ENCODE measurements around the gene IRGQ.
"Not testable (repeated sequence)": the region's sequence is repeated elsewhere in the genome, so short reads cannot be mapped to it uniquely, and the experiment has no call there.

IRGQ gene

GRCh38 chr19:43589277-43589676, 6.7 kb downstream of the IRGQ start:
- TF ChIP-seq CTCF (IDR thresholded peaks at IDR 0.05; ENCODE audit: low read depth, low read length) = no peak
- DNase-seq (ENCODE audit: extremely low read depth, low read depth) = no peak

GRCh38 chr19:43587029-43587428, 8.9 kb downstream of the IRGQ start:
- DNase-seq (ENCODE audit: extremely low read depth, low read depth) = not testable (repeated sequence)

- no peak for TF ChIP-seq CTCF (IDR thresholded peaks at IDR 0.05; ENCODE audit: low read depth, low read length)
- no peak for DNase-seq (ENCODE audit: extremely low read depth, low read depth)
Observed at GRCh38 chr19:43586346-43586745, 9.6 kb downstream of the IRGQ start.

GRCh38 chr19:43584484-43584883, 11.4 kb downstream of the IRGQ start:
- TF ChIP-seq CTCF (IDR thresholded peaks at IDR 0.05; ENCODE audit: low read depth, low read length) = no peak
- no peak for DNase-seq (ENCODE audit: extremely low read depth, low read depth)

GRCh38 chr19:43582495-43582894, 13.4 kb downstream of the IRGQ start:
- TF ChIP-seq CTCF (IDR thresholded peaks at IDR 0.05; ENCODE audit: low read depth, low read length) = no peak
- DNase-seq (ENCODE audit: extremely low read depth, low read depth) = no peak

GRCh38 chr19:43581467-43581866, 14.5 kb downstream of the IRGQ start:
- DNase-seq (ENCODE audit: extremely low read depth, low read depth) = no peak
- TF ChIP-seq CTCF (IDR thresholded peaks at IDR 0.05; ENCODE audit: low read depth, low read length) = no peak

- no peak for DNase-seq (ENCODE audit: extremely low read depth, low read depth)
- TF ChIP-seq CTCF (IDR thresholded peaks at IDR 0.05; ENCODE audit: low read depth, low read length) = no peak
Observed at GRCh38 chr19:43578787-43579186, 17.1 kb downstream of the IRGQ start.

GRCh38 chr19:43575955-43576878, 19.7 kb downstream of the IRGQ start:
- no peak for DNase-seq (ENCODE audit: extremely low read depth, low read depth)
- TF ChIP-seq CTCF (IDR thresholded peaks at IDR 0.05; ENCODE audit: low read depth, low read length) = no peak
